ENCODE data around the gene SERPINA6. TPM values are rescaled to one million over a fixed set of nuclear protein-coding genes. Genes with fewer than 3 reads are reported as not detected.

Gene SERPINA6
- total RNA-seq, 1 donor from 2014 or later, result not detected

- no peak overlapping the region for H3K4me3 ChIP-seq
- TF ChIP-seq CTCF (IDR thresholded peaks at IDR 0.05), result no peak
- TF ChIP-seq POLR2A (IDR thresholded peaks at IDR 0.05), result no peak
- no peak for TF ChIP-seq POLR2AphosphoS5 (IDR thresholded peaks at IDR 0.05; ENCODE audit: insufficient read depth in 1 of 2, low read depth in 1 of 2)
- H3K9me3 ChIP-seq, result no peaks in the 10 kb centered on the region
- H3K27ac ChIP-seq, result peak overlapping the region; percentile 24
- H3K4me1 ChIP-seq, result peaks cover 19% of the 10 kb centered on the region
- peak in 1 of 2 donors; percentile 67 for DNase-seq (ENCODE audit: extremely low spot score in 2 of 2)
- no peaks in the 10 kb centered on the region for H3K36me3 ChIP-seq
- H3K27me3 ChIP-seq, result no peaks in the 10 kb centered on the region
- intact Hi-C loops (cut with DNase I), result no loop called here
These were observed 9.0 kb downstream of the SERPINA6 start for GRCh38 chr14:94313991-94314655.

DNA sequence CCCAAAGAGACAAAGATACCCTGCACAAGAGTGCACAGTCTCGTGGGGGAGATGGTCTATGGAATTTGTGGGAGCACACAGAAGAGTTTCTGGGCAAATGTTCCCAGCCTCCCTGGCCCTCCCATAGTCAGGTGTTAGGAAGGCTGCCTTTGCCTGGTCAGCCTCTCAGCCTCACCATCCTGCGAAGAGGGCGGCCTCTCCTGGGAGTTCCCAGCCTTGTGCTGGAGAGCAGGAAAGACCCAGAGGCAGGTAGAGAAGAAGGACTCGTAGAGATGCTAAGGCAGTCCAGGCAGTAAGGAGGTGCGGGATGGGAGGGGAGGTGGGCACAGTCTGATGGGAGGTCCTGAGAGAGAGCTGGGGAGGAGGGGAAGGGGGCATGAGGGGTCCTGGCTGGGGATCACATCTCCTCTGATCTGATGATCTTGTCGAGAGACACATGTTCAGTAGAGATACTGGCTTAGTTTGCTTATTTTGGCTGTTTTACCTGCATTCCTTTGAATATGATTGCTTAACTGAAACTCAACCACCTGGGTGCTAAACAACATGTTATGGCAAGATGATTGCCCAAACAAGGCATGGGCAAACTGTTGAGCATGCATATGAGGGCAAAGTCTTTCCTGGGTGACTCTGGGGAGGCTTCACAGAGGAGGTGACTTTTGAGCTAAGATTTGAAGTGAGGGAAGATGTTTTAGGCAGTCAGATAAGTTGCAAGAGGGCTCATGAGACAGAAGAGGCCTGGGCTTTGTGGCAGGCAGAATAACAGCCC lies 10.5 kb downstream of the SERPINA6 start:
- no peak overlapping the region for H3K27ac ChIP-seq
- no peak overlapping the region for H3K4me3 ChIP-seq
- DNase-seq (ENCODE audit: extremely low spot score in 2 of 2), result peak in 1 of 2 donors; percentile 64
- intact Hi-C loops (cut with DNase I), result no loop called here
- peaks cover 19% of the 10 kb centered on the region for H3K4me1 ChIP-seq
- TF ChIP-seq POLR2A (IDR thresholded peaks at IDR 0.05) (no peak), POLR2AphosphoS5 (IDR thresholded peaks at IDR 0.05; ENCODE audit: insufficient read depth in 1 of 2, low read depth in 1 of 2) (no peak), CTCF (IDR thresholded peaks at IDR 0.05) (no peak)
- no peaks in the 10 kb centered on the region for H3K9me3 ChIP-seq
- no peaks in the 10 kb centered on the region for H3K36me3 ChIP-seq
- H3K27me3 ChIP-seq, result no peaks in the 10 kb centered on the region

DNA sequence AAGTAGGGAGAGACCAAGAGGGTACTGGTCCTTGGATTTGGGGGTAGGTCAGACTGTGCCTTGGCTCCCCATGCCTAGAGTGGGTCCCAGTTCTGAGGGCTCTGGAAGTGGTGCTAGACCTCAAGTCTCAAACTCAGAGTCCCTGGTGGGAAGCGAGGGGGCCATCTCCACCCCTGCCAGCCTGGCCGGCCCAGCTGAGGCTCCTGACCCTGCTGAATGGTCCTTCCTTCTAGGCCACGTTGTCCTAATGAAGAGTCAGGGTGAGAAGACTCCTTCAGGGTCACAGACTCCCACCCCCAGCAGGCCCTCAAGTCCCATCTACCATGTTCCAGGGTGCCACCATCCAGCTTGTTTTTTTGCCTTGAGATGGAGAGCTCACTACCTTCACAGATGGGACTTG lies 12.9 kb downstream of the SERPINA6 start:
- H3K4me1 ChIP-seq, result peaks cover 12% of the 10 kb centered on the region
- H3K9me3 ChIP-seq, result no peaks in the 10 kb centered on the region
- H3K4me3 ChIP-seq, result no peak overlapping the region
- H3K36me3 ChIP-seq, result no peaks in the 10 kb centered on the region
- intact Hi-C loops (cut with DNase I), result no loop called here
- TF ChIP-seq POLR2A (IDR thresholded peaks at IDR 0.05), result no peak
- no peak for TF ChIP-seq POLR2AphosphoS5 (IDR thresholded peaks at IDR 0.05; ENCODE audit: insufficient read depth in 1 of 2, low read depth in 1 of 2)
- no peak for TF ChIP-seq CTCF (IDR thresholded peaks at IDR 0.05)
- no peak overlapping the region for H3K27ac ChIP-seq
- peak in 1 of 2 donors; percentile 37 for DNase-seq (ENCODE audit: extremely low spot score in 2 of 2)
- H3K27me3 ChIP-seq, result no peaks in the 10 kb centered on the region

DNA sequence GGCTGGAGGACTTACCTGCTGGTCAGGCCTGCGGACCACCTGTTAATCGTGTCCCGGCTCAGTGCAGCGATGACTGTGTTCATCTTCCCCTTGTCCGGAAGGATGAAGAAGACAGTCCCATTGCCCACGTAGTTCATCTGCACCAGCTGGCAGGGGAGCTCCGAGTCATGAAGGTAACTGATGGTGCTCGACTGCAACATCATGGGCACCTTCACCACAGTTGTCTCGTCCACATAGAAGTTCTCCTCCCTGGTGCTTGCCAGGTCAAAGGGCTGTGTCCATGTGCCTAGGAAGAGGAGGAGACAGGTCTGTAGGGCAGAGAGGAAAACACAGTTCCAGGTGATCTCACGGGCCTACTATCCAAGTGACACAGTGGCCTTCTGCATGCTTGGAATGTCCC lies 13.4 kb downstream of the SERPINA6 start:
- Histone ChIP-seq H3K9me3 (no peaks in the 10 kb centered on the region), H3K27me3 (no peaks in the 10 kb centered on the region), H3K4me3 (no peak overlapping the region), H3K4me1 (peaks cover 12% of the 10 kb centered on the region), H3K36me3 (no peaks in the 10 kb centered on the region), H3K27ac (no peak overlapping the region)
- TF ChIP-seq POLR2A (IDR thresholded peaks at IDR 0.05) (no peak), CTCF (IDR thresholded peaks at IDR 0.05) (no peak), POLR2AphosphoS5 (IDR thresholded peaks at IDR 0.05; ENCODE audit: insufficient read depth in 1 of 2, low read depth in 1 of 2) (no peak)
- intact Hi-C loops (cut with DNase I), result no loop called here
- peak in 1 of 2 donors; percentile 62 for DNase-seq (ENCODE audit: extremely low spot score in 2 of 2)
